ENCODE results near the gene BCOR. TPM values are rescaled to one million over a fixed set of nuclear protein-coding genes. Genes with fewer than 3 reads are reported as not detected.

The BCOR gene
- total and polyA plus RNA-seq, 9 of the 15 experiments (the other 6 are each of a cell fraction or from before 2014, with no cell fraction given), result 27.5 to 113 (median 37.6) TPM

DNA sequence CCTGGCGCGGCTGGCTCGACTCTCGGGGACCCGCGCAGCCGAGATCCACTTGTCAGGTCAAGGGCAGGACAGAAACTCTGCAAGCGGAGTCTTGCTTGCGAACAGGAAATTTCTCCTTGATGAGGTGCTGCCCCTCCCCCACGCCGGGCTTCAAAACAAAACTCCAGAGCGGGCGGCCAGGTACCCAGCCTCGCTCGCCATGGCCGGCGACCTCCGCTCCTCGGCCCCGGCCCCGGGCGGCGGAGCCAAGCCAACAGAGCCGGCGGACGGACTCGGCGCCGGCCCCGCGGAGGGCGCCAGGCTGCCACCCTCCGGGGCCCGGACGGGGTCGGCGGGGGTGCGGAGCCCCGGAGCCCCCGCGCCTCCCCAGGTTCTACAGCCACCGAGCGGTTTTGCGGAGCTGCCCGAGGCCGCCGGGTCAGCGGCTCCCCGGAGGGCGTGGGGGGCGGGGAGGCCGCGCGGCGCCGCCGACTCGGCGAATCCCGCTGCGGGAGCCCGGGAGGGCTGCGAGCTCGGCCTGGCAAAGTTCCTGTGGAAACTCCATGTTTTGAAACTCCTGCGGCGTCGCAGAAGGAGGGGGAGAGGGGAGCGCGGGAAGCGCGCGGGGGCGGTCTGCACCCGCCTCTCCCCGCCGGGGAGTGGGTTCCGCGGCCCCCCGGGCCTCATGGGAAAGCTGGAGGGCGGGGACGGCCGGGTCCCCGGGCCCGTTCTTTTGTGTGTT, 11.7 kb upstream of the BCOR start:
- intact Hi-C loops (cut with micrococcal nuclease) (loop anchor here (2.0 to 10.0 kb wide), 3 partner anchors 138 to 375 kb away; no protein-coding TSS in a partner anchor), in situ Hi-C loops (cut with MboI) (loop anchor here (5.0 to 10.0 kb wide), 3 partner anchors 45 to 155 kb away; no protein-coding TSS in a partner anchor)
- Histone ChIP-seq H3K9ac (ENCODE audit: insufficient read depth in 1 of 2, low read depth in 2 of 2, low read length in 2 of 2) (peak overlapping the region; percentile 85 to 98), H3K79me2 (ENCODE audit: control insufficient read depth, insufficient read depth, low read length) (peaks cover 61% of the 10 kb centered on the region), H3K36me3 (ENCODE audit: control insufficient read depth, insufficient read depth, low read length) (no peaks in the 10 kb centered on the region), H4K20me1 (replicated peaks; ENCODE audit: control insufficient read depth, insufficient read depth, low read length) (no peaks in the 10 kb centered on the region), H2AFZ (ENCODE audit: low read depth, low read length) (0 out of 2 replicates have a peak overlapping the region, but pooled peaks have one; percentile 32), H3K4me3 (peak overlapping the region; percentile 66), H3K4me1 (replicated peaks in 1 of 2; ENCODE audit: control insufficient read depth in 2 of 2, insufficient read depth in 2 of 2, low read length in 2 of 2) (peaks cover 48 to 64% of the 10 kb centered on the region in 2 experiments), H3K9me3 (replicated peaks; ENCODE audit: control insufficient read depth, insufficient read depth, low read depth, low read length) (no peaks in the 10 kb centered on the region), H3K27ac (ENCODE audit: extremely low read depth, low read depth, low read length) (peak overlapping the region; percentile 95), H3K9me1 (ENCODE audit: control insufficient read depth, insufficient read depth, low read length) (no peaks in the 10 kb centered on the region), H3K4me2 (ENCODE audit: insufficient read depth, low read length) (peak overlapping the region; percentile 66; the same call in 1 of the 2 replicates), H3K27me3 (ENCODE audit: control insufficient read depth in 2 of 2, insufficient read depth in 2 of 2, low read length in 2 of 2) (no peaks in the 10 kb centered on the region)
- BruUV-seq (replicated peaks), result no TSS peak
- CTCF ChIA-PET (ENCODE audit: low intra/inter-chr PET ratio), result no interaction called here
- POLR2A ChIA-PET, result interaction anchor here (0.7 to 1.6 kb wide), 9 partner anchors 9 to 44 kb away, joined by 3 to 6 read pairs (median 3); partner anchors contain the start of gene BCOR
- FAIRE-seq, result no peak
- ATAC-seq, result peak; percentile 2
- peak in 3 of 4 experiments; percentile 54 to 83 (median 57) for DNase-seq (ENCODE audit: extremely low read depth in 1 of 4, low spot score in 3 of 4)
- 3% methylated on average over 8 of the region's 84 CpGs for WGBS (ENCODE audit: insufficient coverage, low coverage, missing lambda C conversion rate)
- TF ChIP-seq ZBTB1 (CRISPR knock-in tag; IDR thresholded peaks at IDR 0.05; ENCODE audit: borderline replicate concordance, low read depth) (peak; percentile 8; the same call in 1 of the 2 replicates), L3MBTL2 (IDR thresholded peaks at IDR 0.05) (peak; percentile 18), TAF9B (IDR thresholded peaks at IDR 0.05; ENCODE audit: partially characterized antibody) (no peak), ZFPM2 (CRISPR knock-in tag; IDR thresholded peaks at IDR 0.05) (no peak), NFIC (IDR thresholded peaks at IDR 0.05) (0 out of 2 replicates have a peak, but pooled peaks have one; percentile 5), EGR1 (conservative IDR thresholded peaks at IDR 0.05) (peak; percentile 88)
- TF ChIP-seq, protein P1, sequence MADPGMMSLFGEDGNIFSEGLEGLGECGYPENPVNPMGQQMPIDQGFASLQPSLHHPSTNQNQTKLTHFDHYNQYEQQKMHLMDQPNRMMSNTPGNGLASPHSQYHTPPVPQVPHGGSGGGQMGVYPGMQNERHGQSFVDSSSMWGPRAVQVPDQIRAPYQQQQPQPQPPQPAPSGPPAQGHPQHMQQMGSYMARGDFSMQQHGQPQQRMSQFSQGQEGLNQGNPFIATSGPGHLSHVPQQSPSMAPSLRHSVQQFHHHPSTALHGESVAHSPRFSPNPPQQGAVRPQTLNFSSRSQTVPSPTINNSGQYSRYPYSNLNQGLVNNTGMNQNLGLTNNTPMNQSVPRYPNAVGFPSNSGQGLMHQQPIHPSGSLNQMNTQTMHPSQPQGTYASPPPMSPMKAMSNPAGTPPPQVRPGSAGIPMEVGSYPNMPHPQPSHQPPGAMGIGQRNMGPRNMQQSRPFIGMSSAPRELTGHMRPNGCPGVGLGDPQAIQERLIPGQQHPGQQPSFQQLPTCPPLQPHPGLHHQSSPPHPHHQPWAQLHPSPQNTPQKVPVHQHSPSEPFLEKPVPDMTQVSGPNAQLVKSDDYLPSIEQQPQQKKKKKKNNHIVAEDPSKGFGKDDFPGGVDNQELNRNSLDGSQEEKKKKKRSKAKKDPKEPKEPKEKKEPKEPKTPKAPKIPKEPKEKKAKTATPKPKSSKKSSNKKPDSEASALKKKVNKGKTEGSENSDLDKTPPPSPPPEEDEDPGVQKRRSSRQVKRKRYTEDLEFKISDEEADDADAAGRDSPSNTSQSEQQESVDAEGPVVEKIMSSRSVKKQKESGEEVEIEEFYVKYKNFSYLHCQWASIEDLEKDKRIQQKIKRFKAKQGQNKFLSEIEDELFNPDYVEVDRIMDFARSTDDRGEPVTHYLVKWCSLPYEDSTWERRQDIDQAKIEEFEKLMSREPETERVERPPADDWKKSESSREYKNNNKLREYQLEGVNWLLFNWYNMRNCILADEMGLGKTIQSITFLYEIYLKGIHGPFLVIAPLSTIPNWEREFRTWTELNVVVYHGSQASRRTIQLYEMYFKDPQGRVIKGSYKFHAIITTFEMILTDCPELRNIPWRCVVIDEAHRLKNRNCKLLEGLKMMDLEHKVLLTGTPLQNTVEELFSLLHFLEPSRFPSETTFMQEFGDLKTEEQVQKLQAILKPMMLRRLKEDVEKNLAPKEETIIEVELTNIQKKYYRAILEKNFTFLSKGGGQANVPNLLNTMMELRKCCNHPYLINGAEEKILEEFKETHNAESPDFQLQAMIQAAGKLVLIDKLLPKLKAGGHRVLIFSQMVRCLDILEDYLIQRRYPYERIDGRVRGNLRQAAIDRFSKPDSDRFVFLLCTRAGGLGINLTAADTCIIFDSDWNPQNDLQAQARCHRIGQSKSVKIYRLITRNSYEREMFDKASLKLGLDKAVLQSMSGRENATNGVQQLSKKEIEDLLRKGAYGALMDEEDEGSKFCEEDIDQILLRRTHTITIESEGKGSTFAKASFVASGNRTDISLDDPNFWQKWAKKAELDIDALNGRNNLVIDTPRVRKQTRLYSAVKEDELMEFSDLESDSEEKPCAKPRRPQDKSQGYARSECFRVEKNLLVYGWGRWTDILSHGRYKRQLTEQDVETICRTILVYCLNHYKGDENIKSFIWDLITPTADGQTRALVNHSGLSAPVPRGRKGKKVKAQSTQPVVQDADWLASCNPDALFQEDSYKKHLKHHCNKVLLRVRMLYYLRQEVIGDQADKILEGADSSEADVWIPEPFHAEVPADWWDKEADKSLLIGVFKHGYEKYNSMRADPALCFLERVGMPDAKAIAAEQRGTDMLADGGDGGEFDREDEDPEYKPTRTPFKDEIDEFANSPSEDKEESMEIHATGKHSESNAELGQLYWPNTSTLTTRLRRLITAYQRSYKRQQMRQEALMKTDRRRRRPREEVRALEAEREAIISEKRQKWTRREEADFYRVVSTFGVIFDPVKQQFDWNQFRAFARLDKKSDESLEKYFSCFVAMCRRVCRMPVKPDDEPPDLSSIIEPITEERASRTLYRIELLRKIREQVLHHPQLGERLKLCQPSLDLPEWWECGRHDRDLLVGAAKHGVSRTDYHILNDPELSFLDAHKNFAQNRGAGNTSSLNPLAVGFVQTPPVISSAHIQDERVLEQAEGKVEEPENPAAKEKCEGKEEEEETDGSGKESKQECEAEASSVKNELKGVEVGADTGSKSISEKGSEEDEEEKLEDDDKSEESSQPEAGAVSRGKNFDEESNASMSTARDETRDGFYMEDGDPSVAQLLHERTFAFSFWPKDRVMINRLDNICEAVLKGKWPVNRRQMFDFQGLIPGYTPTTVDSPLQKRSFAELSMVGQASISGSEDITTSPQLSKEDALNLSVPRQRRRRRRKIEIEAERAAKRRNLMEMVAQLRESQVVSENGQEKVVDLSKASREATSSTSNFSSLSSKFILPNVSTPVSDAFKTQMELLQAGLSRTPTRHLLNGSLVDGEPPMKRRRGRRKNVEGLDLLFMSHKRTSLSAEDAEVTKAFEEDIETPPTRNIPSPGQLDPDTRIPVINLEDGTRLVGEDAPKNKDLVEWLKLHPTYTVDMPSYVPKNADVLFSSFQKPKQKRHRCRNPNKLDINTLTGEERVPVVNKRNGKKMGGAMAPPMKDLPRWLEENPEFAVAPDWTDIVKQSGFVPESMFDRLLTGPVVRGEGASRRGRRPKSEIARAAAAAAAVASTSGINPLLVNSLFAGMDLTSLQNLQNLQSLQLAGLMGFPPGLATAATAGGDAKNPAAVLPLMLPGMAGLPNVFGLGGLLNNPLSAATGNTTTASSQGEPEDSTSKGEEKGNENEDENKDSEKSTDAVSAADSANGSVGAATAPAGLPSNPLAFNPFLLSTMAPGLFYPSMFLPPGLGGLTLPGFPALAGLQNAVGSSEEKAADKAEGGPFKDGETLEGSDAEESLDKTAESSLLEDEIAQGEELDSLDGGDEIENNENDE (IDR thresholded peaks at IDR 0.05; ENCODE audit: low read depth, low read length), result no peak
- TF ChIP-seq, protein P2, sequence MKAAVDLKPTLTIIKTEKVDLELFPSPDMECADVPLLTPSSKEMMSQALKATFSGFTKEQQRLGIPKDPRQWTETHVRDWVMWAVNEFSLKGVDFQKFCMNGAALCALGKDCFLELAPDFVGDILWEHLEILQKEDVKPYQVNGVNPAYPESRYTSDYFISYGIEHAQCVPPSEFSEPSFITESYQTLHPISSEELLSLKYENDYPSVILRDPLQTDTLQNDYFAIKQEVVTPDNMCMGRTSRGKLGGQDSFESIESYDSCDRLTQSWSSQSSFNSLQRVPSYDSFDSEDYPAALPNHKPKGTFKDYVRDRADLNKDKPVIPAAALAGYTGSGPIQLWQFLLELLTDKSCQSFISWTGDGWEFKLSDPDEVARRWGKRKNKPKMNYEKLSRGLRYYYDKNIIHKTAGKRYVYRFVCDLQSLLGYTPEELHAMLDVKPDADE (conservative IDR thresholded peaks at IDR 0.05; ENCODE audit: control insufficient read depth, low read depth, low read length), result 0 out of 2 replicates have a peak, but pooled peaks have one; percentile 19
